ENCODE data around the gene GALNT8. TPM values are rescaled to one million over a fixed set of nuclear protein-coding genes. Genes with fewer than 3 reads are reported as not detected.

The GALNT8 gene
- total RNA-seq, 1 experiment from 2014 or later: not detected

- Histone ChIP-seq H3K4me3 (replicated peaks in 1 of 2; ENCODE audit: low read depth in 1 of 2, low read length in 2 of 2) (no peak overlapping the region), H2AFZ (ENCODE audit: low read depth, low read length, poor library complexity, severe bottlenecking) (no peak overlapping the region), H3K79me2 (ENCODE audit: insufficient read depth, low read length) (no peaks in the 10 kb centered on the region), H3K36me3 (ENCODE audit: control insufficient read depth in 1 of 2, insufficient read depth in 2 of 2, low read length in 2 of 2) (no peaks in the 10 kb centered on the region), H3K9ac (ENCODE audit: low read length) (no peak overlapping the region), H3K4me1 (ENCODE audit: control insufficient read depth in 1 of 2, insufficient read depth in 2 of 2, low read length in 2 of 2) (no peaks in the 10 kb centered on the region), H4K20me1 (ENCODE audit: insufficient read depth) (no peaks in the 10 kb centered on the region), H3K9me2 (ENCODE audit: insufficient read depth) (no peaks in the 10 kb centered on the region), H3K4me2 (ENCODE audit: low read length) (no peak overlapping the region), H3K9me3 (ENCODE audit: control insufficient read depth in 1 of 2, insufficient read depth in 1 of 2, low read depth in 1 of 2, low read length in 2 of 2) (no peaks in the 10 kb centered on the region), H3K27ac (ENCODE audit: low read depth, low read length) (no peak overlapping the region), H3K27me3 (ENCODE audit: insufficient read depth, low read length) (peaks cover 24% of the 10 kb centered on the region)
- no peak for TF ChIP-seq SIN3A (IDR thresholded peaks at IDR 0.05; ENCODE audit: low read depth)
- no peak for TF ChIP-seq REST (IDR thresholded peaks at IDR 0.05; ENCODE audit: low read depth)
- no peak for TF ChIP-seq ZNF274 (IDR thresholded peaks at IDR 0.05; ENCODE audit: low read depth, low read length)
- no peak for TF ChIP-seq ELF1 (IDR thresholded peaks at IDR 0.05; ENCODE audit: borderline replicate concordance, low read depth)
- TF ChIP-seq RAD21 (IDR thresholded peaks at IDR 0.05; ENCODE audit: low read depth): no peak
- TF ChIP-seq MAX (IDR thresholded peaks at IDR 0.05): no peak
- TF ChIP-seq ZBTB33 (IDR thresholded peaks at IDR 0.05; ENCODE audit: extremely low read depth, insufficient replicate concordance, low read length): no peak
- TF ChIP-seq FOSL1 (IDR thresholded peaks at IDR 0.05; ENCODE audit: low read depth): no peak
- TF ChIP-seq CTCF (IDR thresholded peaks at IDR 0.05 in 2 of 3, conservative IDR thresholded peaks at IDR 0.05 in 1 of 3; ENCODE audit: borderline replicate concordance in 1 of 3, insufficient read depth in 1 of 3, low read depth in 2 of 3, low read length in 2 of 3): no peak
- TF ChIP-seq POLR2AphosphoS5 (IDR thresholded peaks at IDR 0.05; ENCODE audit: low read depth, low read length): no peak
- BruUV-seq (replicated peaks): no TSS peak
- no peak for ATAC-seq
- ChIA-PET CTCF (no interaction called here), POLR2A (no interaction called here), RAD21 (ENCODE audit: low non-redundant PET in 1 of 2, low total read pairs in 2 of 2, uncharacterized antibody in 2 of 2, unreplicated experiment in 2 of 2) (no interaction called here)
- DNase-seq (ENCODE audit: low read depth, low spot score): no peak
- intact Hi-C loops (cut with micrococcal nuclease): no loop called here
Observed at GRCh38 chr12:4725057-4725456, 4.9 kb downstream of the GALNT8 start.

All from HCT116 (cell line).